ENCODE measurements around the gene DNAAF5.

Gene DNAAF5

DNA sequence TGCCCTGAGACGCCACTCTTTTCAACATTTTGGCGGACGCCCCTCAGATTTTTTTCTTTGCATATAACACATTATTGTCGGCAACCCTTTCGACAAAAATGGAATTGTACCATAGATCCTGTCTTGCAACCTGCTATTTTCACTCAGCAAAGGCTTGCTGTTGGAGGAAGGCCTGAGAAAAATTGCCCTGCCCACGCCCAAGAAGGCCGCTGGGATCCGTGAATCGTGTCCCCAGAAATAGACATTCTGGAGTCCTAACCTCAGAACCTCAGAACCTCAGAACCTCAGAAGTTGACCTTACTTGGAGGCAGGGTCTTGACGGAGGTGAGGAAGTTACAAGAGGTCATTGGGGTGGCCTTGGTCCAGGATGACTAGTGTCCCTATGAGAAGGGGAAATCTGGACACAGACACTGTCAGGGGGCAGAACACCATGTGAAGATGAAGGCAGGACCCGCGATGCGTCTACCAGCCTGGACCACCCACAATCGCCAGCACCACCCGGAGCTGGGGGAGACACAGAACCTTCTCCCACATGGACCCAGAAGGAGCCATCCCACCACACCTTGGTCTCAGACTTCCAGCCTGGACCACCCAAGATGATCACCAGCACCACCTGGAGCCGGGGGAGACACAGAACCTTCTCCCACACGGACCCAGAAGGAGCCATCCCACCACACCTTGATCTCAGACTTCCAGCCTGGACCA, 19.1 kb upstream of the DNAAF5 start:
- DNase-seq (ENCODE audit: low spot score): no peak

DNA sequence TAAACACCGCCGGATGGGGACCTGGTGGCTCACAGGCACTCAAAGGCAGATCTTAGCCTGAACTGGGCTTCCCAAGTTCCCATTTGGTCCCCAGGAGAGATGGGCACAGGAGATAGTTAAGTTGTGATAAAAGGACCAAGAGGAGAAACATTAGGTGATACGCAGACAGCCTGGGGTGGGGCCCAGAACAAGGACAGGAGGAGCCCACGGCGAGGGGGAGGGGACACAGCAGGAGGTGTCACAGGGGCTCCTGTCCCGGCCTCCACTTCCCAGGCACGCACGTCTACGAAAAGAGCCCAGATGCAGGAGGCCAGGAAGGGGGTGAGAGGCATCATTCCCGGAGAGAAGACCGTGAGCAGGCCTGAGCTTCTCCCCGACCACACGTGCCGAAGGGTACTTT, 16.3 kb upstream of the DNAAF5 start:
- DNase-seq (ENCODE audit: low spot score): no peak

DNA sequence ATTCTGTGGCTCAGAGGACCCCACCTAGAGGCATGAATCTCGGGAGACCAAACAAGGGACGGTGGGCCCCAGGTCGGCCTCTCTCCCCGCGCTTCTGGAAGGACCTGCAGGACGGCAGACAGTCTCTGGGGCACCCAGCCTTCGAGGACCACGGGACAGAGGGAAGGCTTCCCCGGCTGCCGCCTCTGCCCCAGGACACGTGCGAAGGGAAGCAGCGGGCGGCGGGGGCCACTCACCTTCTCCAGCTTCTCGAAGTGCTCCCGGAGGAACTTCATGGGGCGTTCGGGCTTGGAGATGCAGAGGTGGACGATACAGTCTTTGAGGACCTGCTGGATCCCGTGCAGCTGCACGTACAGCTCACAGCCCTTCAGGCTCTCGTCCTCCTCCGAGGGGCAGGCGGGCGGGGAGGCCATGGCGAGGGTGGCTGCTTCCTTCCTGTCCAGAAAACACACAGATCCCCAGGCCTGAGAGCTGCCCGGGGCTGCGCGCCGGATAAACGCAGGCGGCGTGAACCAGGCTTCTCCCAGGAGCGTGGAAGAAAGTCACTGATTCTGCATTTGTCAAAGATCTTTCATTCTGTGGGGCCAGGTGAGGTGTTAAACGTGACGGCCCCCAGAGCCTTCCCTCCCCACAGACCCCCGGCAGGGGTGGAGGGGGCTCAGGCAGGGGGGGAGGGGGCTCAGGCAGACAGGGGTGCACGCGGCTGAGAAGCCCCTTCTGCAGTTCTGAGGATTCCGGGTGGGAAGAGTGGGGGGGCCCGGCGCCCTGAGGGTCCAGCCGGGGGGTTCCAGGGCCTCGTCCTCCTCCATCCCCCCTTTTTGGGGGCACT, 15.2 kb upstream of the DNAAF5 start:
- no peak for DNase-seq (ENCODE audit: low spot score)

DNA sequence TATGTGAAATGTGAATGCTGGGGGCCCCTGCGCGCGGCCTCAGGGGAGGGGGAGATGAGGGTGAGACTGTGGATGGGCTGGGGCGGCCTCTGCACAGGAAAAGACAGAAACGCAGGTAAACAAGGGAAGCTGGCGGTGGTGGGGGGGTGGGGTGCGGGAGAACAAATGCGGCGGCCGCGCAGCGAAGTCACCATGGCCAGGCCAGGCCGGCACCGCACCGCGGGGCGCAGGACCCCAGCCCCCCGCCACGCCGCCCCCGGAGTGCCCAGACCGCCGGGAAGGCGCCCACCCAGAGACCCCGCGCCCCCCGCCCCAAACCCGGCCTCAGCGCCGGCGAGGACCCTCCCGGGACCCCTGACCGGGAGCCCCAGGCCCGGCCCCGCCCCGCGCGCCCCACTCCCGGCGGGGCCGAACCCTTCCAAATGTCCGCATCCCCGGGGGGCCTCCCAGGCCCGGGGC, 14.5 kb upstream of the DNAAF5 start:
- no peak for DNase-seq (ENCODE audit: low spot score)

DNA sequence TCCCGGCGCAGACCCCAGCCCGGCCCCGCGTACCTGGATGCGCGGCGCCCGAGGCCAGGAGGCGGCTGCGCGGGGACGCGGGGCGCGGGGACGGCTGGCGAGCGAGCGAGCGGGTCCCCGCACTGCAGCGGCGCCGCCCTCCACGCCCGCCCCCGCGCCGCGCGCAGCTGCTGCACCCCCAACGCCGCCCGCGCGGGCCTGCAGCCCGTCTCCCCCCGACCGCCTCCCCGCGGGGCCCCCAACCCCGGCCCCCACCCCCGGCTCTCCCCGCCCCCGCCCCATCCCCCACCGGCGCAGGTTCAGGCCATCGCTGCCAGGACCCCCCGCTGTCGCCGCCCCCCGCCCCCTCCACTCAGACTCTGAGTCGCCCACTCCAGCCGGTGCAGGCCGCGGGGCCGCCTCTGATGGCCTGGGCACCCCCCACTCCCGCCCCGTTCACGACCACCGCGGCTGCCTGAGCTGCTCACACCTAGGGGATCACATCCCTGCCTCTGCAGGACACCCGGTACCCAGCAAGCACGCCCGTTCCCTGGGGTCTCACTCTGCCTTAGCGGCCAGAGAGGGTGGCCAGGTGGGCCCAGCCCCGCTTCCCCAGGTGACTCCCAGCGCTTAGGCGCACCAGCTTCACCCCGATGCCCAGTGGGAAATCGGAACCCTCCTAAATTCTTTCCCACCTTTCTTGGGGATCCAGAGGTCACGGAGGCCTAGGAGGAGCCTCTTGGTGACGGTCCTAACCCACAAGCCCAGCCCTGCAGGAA, 13.9 kb upstream of the DNAAF5 start:
- DNase-seq (ENCODE audit: low spot score): no peak

DNA sequence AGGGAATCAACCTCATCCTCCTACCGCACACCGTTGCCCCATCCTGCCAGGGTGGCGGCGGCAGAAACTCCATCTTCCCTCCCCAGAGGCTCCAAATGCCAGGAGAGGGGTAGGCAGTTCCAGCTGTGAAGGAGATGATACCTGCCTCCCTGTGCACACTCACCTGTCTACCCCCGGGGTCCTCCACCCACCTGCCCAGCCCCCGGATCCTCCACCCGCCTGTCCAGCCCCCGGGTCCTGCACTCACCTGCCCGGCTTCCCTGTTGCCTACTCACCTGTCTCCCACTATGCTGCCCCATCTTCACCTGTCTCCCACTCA, 13.4 kb upstream of the DNAAF5 start:
- no peak for DNase-seq (ENCODE audit: low spot score)

DNA sequence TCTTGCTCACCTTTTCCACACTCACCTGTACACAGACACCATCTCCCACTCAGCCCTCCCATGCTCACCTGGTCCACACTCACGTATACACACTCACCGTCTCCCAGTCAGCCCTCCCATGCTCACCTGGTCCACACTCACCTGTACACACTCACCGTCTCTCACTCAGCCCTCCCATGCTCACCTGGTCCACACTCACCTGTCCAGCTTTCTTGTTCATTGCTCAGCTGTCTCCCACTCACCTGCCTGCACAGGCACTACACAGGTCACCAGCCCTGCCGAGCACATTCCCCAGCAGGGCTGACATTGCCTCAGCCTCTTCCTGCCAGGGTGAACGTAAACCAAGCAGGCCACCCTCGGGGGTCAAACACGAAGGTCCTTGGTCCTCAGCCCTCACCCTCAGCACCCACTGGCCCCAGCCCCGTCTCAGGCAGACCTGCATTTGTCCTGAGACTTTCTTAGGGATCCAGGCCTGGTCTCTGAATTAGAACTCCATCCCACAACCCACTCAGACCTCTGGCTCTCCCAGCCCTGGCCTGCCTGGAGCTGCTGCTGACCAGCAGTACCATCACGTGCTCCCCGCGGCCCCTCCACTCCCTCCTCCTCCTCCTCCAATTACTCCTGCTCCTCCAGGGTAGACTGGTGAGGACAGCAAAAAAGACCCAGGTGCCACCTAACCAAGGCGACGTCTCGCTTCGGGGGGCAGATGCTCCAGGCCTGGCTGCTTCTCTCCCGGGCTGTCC, 12.8 kb upstream of the DNAAF5 start:
- DNase-seq (ENCODE audit: low spot score): no peak

DNA sequence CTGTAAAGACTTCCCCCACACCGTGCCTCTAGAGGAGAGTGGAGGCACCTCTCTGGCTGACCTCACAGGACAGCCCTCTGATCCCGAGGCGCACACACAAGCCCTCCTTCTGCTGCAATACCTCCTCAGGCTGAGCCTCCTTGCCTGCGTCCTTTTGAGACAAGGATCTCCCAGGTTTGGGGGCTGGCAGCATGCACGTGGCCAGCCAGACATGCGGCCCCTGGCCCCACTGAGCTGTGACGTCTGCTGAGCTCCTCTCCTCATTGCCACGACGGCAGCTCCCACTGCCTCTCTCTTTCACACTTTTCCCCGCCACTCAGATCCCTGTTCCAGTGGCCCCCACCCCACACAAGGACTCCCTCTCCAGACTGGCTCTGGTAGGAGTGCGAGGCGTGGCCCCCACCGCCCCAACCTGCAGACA, 12.2 kb upstream of the DNAAF5 start:
- DNase-seq (ENCODE audit: low spot score): no peak

DNA sequence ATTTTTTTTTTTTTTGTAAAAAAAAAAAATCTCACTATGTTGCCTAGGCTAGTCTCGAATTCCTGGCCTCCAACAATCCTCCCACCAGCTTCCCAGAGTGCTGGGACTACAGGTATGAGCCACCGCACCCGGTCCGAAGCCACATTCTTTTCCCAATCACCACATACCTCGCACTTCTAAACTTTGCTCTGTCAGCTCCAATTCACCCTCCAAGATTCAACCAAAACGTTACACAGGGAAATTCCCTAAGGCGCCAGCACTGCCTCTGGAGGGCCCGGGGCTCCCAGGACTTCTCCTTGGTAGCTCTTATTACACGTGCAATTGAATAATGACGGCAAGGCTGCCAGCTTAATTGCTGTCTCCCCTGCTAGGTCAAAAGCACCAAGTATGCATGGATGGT, 10.3 kb upstream of the DNAAF5 start:
- no peak for DNase-seq (ENCODE audit: low spot score)

DNA sequence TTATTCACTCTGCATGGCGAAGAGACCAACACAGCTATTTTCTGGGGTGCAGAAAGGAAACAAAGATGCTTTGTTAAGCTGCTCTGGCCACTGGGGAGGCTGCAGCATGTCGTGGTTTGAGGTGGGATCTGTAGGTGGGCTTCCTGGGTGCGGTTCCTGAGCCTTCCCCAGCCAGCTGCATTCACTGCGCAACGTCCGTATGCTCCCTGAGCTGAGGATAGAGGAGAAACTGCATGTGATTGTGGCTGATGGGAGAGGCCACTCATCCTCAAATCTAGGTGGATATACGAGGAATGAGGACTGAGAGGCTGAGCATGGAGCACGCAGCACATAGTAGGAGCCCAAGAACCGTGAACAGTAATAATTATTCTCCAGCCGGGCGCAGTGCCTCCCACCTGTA, 9.9 kb upstream of the DNAAF5 start:
- no peak for DNase-seq (ENCODE audit: low spot score)

DNA sequence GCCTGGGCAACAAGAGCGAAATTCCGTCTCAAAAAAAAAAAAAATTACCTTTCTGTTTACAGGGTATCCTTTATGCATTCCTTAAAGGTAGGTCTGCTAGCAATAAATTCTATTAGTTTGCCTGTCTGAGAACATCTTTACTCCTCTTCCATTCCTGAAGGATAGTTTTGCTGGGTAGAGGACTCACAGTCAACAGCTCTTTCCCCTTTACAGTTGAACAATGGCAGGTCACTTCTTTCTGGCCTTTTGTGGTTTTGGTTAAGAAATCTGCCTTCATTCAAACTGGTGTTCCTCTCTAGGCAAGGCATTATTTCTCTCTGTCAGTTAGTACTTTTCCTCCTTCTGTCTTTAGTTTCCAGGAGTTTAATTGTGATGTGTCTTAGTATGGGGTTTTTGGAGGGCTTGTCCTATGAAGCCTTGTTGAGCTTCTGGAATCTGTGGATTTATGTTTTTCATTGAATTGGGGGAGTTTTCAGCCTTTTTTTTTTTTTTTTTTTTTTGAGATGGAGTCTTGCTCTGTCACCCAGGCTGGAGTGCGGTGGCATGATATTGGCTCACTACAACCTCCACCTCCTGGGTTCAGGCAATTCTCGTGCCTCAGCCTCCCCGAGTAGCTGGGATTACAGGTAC, 4.8 kb upstream of the DNAAF5 start:
- DNase-seq (ENCODE audit: low spot score): no peak

DNA sequence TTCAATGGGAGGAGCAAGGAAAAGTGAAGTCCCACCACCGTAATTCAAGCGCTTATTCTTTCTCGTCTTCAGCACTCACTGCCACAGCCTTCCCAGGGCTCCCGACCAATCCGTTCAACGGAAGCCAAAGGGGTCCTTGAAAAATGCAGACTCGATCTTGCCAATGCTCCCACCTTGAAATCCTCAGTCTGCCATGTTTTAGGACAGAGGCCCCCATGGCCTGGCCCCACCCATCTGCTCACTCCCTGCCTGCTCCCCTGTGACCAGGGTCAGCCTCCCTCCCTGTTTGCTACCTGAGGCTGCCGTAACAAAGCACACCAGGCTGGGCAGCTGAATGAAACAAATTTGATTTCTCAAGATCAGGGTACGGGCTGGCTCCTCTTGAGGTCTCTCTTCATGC, 3.0 kb upstream of the DNAAF5 start:
- DNase-seq (ENCODE audit: low spot score): no peak

DNA sequence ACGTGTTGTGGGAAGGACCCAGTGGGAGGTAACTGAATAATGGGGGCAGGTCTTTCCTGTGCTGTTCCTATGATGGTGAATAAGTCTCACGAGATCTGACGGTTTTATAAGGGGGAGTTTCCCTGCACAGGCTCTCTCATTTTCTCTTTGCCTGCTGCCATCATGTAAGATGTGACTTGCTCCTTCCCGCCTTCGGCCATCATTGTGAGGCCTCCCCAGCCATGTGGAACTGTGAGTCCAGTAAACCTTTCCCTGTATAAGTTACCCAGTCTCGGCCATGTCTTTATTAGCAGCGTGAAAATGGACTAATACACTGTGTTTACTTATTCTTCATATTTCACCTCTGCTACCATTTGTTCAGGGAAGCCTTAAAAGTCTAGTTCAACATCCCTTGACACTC, 2.2 kb upstream of the DNAAF5 start:
- DNase-seq (ENCODE audit: low spot score): no peak

DNA sequence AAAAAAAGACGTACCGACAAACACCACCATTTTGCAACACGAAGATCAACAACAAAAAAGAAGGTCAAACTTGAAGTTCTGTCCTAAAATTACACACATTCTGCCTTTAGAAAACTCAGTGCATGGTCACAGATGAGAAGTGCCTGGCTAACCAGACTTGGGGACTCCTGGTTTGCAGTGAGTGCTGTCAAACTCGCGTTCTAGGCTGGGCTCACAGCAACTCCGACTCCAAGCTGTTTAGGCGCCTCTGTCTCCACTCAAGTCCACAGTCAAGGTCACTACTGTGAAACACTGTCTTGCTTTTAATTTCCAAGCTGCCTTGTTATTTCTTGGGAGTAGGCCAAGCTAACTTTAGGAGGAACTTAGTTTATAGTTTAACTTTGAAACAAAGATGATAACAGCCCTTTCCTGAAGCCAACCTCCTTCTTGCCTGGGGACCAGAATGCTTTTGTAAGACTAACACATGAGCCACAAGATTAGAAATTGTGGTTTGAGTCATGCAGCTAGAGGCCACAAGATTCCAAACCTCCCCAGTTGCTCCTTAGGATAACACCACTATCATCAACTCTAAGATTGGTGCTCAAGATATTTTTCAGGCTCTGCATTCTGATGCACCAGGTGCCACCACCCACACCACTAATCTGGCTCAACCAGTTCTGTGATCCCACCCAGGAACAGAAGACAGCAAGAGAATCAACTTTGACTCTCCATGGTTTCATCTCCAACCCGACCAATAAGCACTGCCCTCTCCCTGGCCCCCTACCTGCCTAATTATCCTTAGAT, 1.1 kb upstream of the DNAAF5 start:
- DNase-seq (ENCODE audit: low spot score): no peak

DNA sequence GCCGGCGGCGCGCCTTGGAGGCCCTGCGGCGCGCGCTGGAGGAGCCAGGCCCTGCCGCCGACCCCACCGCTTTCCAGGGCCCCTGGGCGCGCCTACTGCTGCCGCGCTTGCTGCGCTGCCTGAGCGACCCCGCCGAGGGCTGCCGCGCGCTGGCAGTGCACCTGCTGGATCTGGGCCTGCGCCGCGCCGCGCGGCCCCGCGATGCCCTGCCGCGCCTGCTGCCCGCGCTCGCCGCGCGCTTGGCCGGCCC, 280 bp downstream of the DNAAF5 start:
- DNase-seq (ENCODE audit: low spot score): no peak

DNA sequence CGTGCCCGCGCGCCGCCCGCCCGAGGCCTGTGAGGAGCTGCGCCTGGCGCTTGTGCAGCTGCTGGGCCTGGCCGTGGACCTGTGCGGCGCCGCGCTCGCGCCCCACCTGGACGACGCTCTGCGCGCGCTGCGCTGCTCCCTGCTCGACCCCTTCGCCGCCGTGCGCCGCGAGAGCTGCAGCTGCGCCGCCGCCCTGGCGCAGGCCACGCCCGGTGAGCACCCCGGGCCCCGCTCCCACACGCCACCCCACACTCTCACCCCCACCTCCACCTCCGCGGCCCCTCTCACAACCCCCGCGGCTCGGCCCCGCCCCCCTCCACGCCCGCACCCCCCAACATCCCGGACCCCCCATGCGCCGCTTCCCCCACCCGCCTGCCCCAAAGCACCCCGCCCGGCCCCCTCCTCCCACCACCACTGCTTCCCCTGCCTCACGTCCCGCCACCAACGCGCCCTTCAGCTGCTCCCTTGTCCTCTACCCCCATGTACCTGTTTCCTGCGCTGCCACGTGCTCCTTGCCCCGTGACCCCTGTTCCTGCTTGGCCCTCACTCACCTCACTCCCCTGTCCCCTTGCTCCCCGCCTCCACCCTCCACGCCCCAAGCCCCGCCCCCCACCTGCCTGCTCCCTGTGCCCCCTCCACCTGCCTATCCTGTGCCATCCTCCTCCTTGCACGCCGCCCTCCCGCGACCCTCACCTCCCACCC, 756 bp downstream of the DNAAF5 start, which contains the start of gene PRKAR1B:
Gene PRKAR1B, minus strand, starts transcription at position 178 of the 702 bp plus-strand sequence. CDS start 15,776 bp downstream, outside the sequence.
- no peak for DNase-seq (ENCODE audit: low spot score)

DNA sequence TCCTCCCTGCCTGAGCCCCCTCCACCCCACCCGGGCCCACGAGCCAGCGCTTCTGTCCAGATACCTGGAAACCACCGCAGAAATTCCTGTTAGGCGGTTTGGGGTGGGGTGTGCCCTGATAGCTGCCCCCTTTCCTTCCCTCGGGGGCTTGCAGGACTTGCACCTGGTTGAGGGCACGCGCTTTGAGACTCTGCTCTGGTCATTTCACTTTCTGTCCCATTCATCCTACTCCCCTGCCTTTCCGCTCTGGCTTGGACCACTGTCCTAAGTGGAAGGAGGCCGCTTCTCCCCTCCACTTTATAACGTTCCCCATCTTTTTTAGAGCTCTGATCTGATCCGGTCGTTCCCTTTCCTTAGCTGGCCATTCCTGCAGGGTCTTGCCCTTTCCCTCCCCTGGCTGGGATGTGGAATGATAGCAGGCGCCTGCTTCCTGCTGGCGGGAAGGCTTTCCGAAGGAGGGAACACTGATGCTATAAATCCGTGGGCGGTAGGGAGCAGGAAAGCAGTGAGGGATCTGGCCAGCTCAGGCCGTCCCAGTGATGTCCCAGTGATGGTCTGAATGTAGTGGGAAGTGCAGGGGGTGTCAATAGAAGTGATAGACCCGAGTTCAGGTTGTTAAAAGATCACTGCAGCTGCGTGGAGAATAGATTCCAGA, 1.4 kb downstream of the DNAAF5 start:
- no peak for DNase-seq (ENCODE audit: low spot score)

DNA sequence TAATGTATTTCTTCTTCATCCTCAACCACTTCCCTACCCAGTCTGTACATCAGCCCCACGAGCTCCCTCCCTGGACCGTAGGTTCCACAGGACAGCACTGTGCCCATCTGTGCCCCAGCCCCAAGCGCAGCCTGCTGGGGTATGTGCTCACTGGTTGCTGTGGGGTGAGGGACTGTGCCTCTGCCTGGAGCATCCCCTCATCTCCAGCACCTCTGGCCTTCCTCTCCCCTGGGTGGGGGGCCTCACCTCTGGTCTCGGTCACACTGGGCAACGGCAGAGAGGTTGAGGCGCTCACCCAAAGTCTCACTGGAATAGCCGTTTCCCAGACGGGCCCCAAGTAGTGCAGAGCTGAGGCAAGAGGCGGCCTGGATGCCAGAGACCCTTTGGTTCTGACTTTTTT, 2.1 kb downstream of the DNAAF5 start:
- no peak for DNase-seq (ENCODE audit: low spot score)

DNA sequence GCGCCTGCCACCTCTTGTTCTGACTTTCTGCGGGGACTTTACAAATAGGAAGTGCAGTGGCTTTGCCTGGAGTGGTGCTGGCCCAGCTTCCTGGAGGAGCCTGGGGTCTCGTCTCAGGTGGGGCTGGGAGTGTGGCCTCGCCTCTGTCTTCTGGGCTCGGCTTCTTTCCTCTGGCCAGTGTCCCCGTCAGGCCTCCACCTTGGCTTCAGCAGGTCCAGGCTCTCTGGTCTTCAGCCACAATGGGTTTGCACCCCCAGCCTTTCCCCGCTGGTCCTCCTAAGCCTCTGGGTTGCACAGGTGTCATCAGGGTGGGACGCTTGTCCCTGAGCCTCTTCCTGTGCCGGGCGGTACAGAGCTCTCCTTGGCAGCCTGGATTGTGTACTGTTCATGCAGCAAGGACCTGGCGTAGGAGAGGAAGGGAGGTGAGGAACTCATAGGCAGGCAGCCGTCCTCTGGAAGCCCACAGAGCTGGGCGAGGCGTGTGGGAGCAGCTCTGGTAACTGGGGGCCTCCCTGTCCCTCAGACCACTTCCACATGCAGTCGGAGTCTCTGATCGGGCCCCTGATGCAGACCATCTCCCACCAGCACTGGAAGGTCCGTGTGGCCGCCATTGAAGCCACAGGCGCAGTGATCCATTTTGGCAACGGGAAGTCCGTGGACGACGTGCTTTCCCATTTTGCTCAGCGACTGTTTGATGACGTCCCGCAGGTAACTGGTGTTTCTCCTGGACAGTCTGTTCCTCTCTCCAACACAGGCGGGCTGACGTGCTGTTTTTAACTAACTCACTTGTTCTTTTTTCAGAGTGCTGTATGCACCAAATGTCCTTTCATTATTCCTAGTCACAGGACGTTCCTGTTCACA, 2.9 kb downstream of the DNAAF5 start:
- DNase-seq (ENCODE audit: low spot score): no peak

Measured in pons (tissue), 1 donor.